Measurements from ENCODE around the gene SEMA4B.

DNA sequence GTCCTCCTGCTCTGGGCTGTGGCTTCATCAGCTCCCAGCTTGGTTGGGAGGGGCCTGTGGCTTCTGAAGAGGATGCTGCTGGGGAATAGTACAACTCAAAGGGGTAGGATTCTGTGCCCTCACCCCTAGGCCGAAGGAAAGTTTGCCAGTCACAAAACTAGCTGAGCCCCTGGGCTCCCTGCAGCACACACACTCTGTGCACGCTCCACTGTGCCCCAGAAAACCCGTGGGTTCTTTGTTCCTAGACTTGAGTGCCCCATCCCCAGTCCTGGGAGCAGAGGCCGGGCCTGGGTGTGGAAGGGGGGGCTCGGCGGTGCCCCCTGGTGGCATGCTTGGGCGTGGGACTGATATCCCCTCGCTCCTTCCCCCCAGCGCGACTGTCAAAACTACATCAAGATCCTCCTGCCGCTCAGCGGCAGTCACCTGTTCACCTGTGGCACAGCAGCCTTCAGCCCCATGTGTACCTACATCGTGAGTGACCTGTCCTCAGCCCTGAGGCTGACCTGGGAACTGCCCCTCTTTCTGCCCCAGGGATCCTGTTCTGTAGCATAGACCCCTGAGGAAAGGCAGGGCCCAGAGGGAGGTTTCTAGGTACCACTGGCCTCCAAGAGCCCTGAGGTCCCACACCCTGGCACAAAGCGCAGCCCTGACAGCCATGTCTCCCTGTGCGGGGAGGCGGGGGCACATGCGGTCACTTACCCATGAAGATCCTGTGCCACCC is 18.5 kb downstream of the SEMA4B start:
- peak; percentile 24 to 69 (median 62) for TF ChIP-seq CTCF (IDR thresholded peaks at IDR 0.05)
- TF ChIP-seq POLR2AphosphoS5 (IDR thresholded peaks at IDR 0.05): no peak
- no peak for TF ChIP-seq POLR2A (IDR thresholded peaks at IDR 0.05)
